CD14-positive monocyte (primary cell): ENCODE results near the gene USP43. TPM values are rescaled to one million over a fixed set of nuclear protein-coding genes. Genes with fewer than 3 reads are reported as not detected.
A peak's percentile ranks its signal among the peaks of the same experiment; 100 is the strongest.

ENCODE experiments used
- DNase-seq, 3 donors: peaks; one replicate each; pipeline ENCODE4 v3.0.0-alpha.2; 2011 to 2022
- H2AFZ ChIP-seq: 2 replicates; pipeline ENCODE4 v1.6.0; 2012; ENCODE audit warnings: mild to moderate bottlenecking, low read depth, low read length, inconsistent platforms; ENCODE audit not compliant: insufficient read depth, poor library complexity, severe bottlenecking
- H3K27ac ChIP-seq, 2 donors: 1 replicate in 1 of 2; 2 replicates in 1 of 2; pipeline ENCODE4 v1.5.1; 2012 to 2013; ENCODE audit warnings: low read length in 2 of 2, control low read depth in 1 of 2, inconsistent platforms in 1 of 2, low read depth in 1 of 2, mild to moderate bottlenecking in 1 of 2
- H3K27me3 ChIP-seq, 2 donors: one replicate each; pipeline versions ENCODE4 v1.6.0 to v1.6.1; 2011 to 2013; ENCODE audit warnings: low read length in 2 of 2; ENCODE audit not compliant: control insufficient read depth in 2 of 2, insufficient read depth in 2 of 2
- H3K36me3 ChIP-seq, 2 donors: replicated peaks in 1 of 2; 1 replicate in 1 of 2; 2 replicates in 1 of 2; pipeline versions ENCODE4 v1.5.1 to v1.6.1; 2012 to 2013; ENCODE audit warnings: low read length in 2 of 2, control low read depth in 1 of 2, inconsistent platforms in 1 of 2, mild to moderate bottlenecking in 1 of 2; ENCODE audit not compliant: insufficient read depth in 2 of 2, control insufficient read depth in 1 of 2
- H3K4me1 ChIP-seq, 2 donors: 1 replicate in 1 of 2; 2 replicates in 1 of 2; pipeline versions ENCODE4 v1.5.1 to v1.6.1; 2012 to 2013; ENCODE audit warnings: low read length in 2 of 2, control low read depth in 1 of 2, inconsistent platforms in 1 of 2, mild to moderate bottlenecking in 1 of 2, moderate library complexity in 1 of 2; ENCODE audit not compliant: insufficient read depth in 2 of 2, control insufficient read depth in 1 of 2
- H3K4me2 ChIP-seq: replicated peaks from 2 replicates; pipeline ENCODE3; 2012; ENCODE audit warnings: low read length, moderate library complexity, mild to moderate bottlenecking; ENCODE audit not compliant: poor library complexity, severe bottlenecking; ENCODE audit errors: extremely low read depth
- H3K4me3 ChIP-seq, 3 experiments: fragments of 200-600 bp in 1 of 3; sonication (generic) in 1 of 3; replicated peaks in 1 of 3; 1 replicate in 2 of 3; 2 replicates in 1 of 3; pipeline ENCODE4 v1.5.1; 2011 to 2013; ENCODE audit warnings: low read length in 3 of 3, mild to moderate bottlenecking in 3 of 3, control low read depth in 2 of 3, low read depth in 2 of 3, inconsistent platforms in 1 of 3, moderate library complexity in 1 of 3
- H3K79me2 ChIP-seq: 2 replicates; pipeline ENCODE4 v1.6.0; 2012; ENCODE audit warnings: mild to moderate bottlenecking, control low read depth, inconsistent platforms, low read length, moderate library complexity; ENCODE audit not compliant: insufficient read depth
- H3K9ac ChIP-seq: 2 replicates; pipeline ENCODE4 v1.6.0; 2017; ENCODE audit warnings: low read length, mild to moderate bottlenecking; ENCODE audit not compliant: insufficient read depth, poor library complexity, severe bottlenecking
- H3K9me3 ChIP-seq, 2 donors: replicated peaks in 1 of 2; 1 replicate in 1 of 2; 2 replicates in 1 of 2; pipeline versions ENCODE4 v1.5.1 to v1.6.1; 2012 to 2013; ENCODE audit warnings: low read length in 2 of 2, control low read depth in 1 of 2; ENCODE audit not compliant: control insufficient read depth in 1 of 2, insufficient read depth in 1 of 2
- H4K20me1 ChIP-seq: 2 replicates; pipeline ENCODE4 v1.6.0; 2012; ENCODE audit warnings: mild to moderate bottlenecking, low read length, control low read depth, moderate library complexity; ENCODE audit not compliant: insufficient read depth
- H3K27ac Mint-ChIP-seq, 7 donors: one replicate each; pipeline ENCODE4 v1.8.0; 2020; ENCODE audit warnings: mild to moderate bottlenecking in 7 of 7, mixed read lengths in 7 of 7, moderate library complexity in 6 of 7, inconsistent platforms in 2 of 7
- H3K27me3 Mint-ChIP-seq, 3 donors: one replicate each; pipeline ENCODE4 v1.8.0; 2021 to 2022; ENCODE audit warnings: low read depth in 3 of 3, mild to moderate bottlenecking in 3 of 3, mixed read lengths in 3 of 3, moderate library complexity in 3 of 3, inconsistent platforms in 1 of 3
- H3K36me3 Mint-ChIP-seq, 2 donors: one replicate each; pipeline ENCODE4 v1.8.0; 2020; ENCODE audit warnings: mixed read lengths in 2 of 2, inconsistent platforms in 1 of 2, mild to moderate bottlenecking in 1 of 2
- H3K4me1 Mint-ChIP-seq: one replicate; pipeline ENCODE4 v1.8.0; 2020; ENCODE audit warnings: mild to moderate bottlenecking, mixed read lengths
- H3K4me3 Mint-ChIP-seq, 2 donors: one replicate each; pipeline ENCODE4 v1.8.0; 2020; ENCODE audit warnings: mild to moderate bottlenecking in 2 of 2, mixed read lengths in 2 of 2, moderate library complexity in 1 of 2
- H3K9me3 Mint-ChIP-seq, 7 donors: one replicate each; pipeline ENCODE4 v1.8.0; 2020 to 2022; ENCODE audit warnings: mixed read lengths in 7 of 7, mild to moderate bottlenecking in 6 of 7, moderate library complexity in 6 of 7, inconsistent platforms in 2 of 7
- WGBS: methylation state at CpG from one replicate; pipeline ENCODE4 v1.1.5; 2013; ENCODE audit warnings: missing lambda C conversion rate; ENCODE audit not compliant: insufficient coverage; 5-methylcytosine and 5-hydroxymethylcytosine counted together
- intact Hi-C, 2 donors: fragments of 100-400 bp; cut with micrococcal nuclease; formaldehyde crosslinking; loops; one replicate each; pipeline versions ENCODE4 v1.15.0 to v1.15.1; 2023
- polyA plus RNA-seq, 3 donors: library from polyadenylated mRNA; depleted of rRNA in 1 of 3; unstranded in 2 of 3; stranded (reverse) in 1 of 3; fragments of 300-500 nt in 2 of 3; fragments of >200 nt in 1 of 3; fragmentation: Illumina TruSeq in 2 of 3; gene quantifications; 1 replicate in 2 of 3; 2 replicates in 1 of 3; pipeline ENCODE4 v1.2.3, GENCODE V29; 2012 to 2021
- TF ChIP-seq, protein P1 (sequence below): fragments of 200-600 bp; IDR thresholded peaks from one replicate; pipeline ENCODE4 v1.8.0; 2022; ENCODE audit warnings: antibody characterized with exemption, mild to moderate bottlenecking

The USP43 gene
- polyA plus RNA-seq, 3 donors: 0.05 to 0.57 TPM; not detected in 1

GRCh38 chr17:9648521-9649110 lies 3.3 kb downstream of the USP43 start:
- no peak overlapping the region for H3K27ac Mint-ChIP-seq

DNA sequence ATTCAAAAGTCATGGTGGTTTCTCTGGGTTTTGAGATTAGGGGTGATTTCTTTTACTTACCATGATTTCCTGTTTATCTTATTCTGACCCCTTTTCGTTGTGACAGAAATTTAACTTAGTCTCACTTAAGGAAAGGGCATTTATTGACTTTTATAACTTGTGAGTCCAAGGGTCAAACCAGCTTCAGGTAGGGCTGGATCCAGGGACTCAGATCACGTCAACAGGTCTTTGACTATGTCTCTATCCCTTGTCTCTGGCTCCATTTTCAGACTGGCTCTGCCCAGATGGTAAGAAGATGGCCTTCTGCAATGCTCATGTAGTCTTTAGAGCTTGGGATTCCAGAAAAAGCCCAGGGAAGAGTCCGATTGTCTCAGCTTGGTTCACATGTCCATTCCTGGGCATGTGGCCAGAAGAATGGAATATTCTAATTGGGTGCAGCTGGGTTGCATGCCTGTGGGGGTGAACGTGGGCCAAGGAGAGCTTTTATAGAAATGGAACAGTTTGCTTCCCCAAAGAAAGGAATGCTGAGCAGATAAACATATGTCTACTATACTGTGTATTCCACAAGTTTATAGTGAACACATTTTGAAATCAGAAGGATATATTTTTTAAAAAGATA lies 13.4 kb downstream of the USP43 start:
- peaks cover 0 to 5% (median 0%) of the 10 kb centered on the region in 7 donors for H3K9me3 Mint-ChIP-seq
- no peak overlapping the region for H2AFZ ChIP-seq
- no peaks in the 10 kb centered on the region for H3K79me2 ChIP-seq
- TF ChIP-seq, protein P1, sequence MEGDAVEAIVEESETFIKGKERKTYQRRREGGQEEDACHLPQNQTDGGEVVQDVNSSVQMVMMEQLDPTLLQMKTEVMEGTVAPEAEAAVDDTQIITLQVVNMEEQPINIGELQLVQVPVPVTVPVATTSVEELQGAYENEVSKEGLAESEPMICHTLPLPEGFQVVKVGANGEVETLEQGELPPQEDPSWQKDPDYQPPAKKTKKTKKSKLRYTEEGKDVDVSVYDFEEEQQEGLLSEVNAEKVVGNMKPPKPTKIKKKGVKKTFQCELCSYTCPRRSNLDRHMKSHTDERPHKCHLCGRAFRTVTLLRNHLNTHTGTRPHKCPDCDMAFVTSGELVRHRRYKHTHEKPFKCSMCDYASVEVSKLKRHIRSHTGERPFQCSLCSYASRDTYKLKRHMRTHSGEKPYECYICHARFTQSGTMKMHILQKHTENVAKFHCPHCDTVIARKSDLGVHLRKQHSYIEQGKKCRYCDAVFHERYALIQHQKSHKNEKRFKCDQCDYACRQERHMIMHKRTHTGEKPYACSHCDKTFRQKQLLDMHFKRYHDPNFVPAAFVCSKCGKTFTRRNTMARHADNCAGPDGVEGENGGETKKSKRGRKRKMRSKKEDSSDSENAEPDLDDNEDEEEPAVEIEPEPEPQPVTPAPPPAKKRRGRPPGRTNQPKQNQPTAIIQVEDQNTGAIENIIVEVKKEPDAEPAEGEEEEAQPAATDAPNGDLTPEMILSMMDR: no peak
- H3K4me3 ChIP-seq: no peak overlapping the region
- no peaks in the 10 kb centered on the region for H3K9me3 ChIP-seq
- H3K9ac ChIP-seq: no peak overlapping the region
- intact Hi-C loops: no loop called here
- H3K4me1 Mint-ChIP-seq: no peaks in the 10 kb centered on the region
- H3K27me3 ChIP-seq: no peaks in the 10 kb centered on the region
- H3K27ac ChIP-seq: no peak overlapping the region
- 100% methylated on average over 2 of the region's 4 CpGs for WGBS
- H3K4me3 Mint-ChIP-seq: no peak overlapping the region
- no peak overlapping the region for H3K4me2 ChIP-seq
- H4K20me1 ChIP-seq: no peaks in the 10 kb centered on the region
- DNase-seq: no peak
- no peak overlapping the region for H3K27ac Mint-ChIP-seq
- no peaks in the 10 kb centered on the region for H3K36me3 Mint-ChIP-seq
- peaks cover 0 to 2% (median 2%) of the 10 kb centered on the region in 3 donors for H3K27me3 Mint-ChIP-seq
- H3K36me3 ChIP-seq: no peaks in the 10 kb centered on the region
- no peaks in the 10 kb centered on the region for H3K4me1 ChIP-seq

More at GRCh38 chr17:9648521-9649110, 3.3 kb downstream of the USP43 start:
- no peak overlapping the region for H3K4me3 ChIP-seq
- Mint-ChIP-seq H3K4me1 (peaks cover 23% of the 10 kb centered on the region), H3K27me3 (peaks cover 18 to 30% (median 18%) of the 10 kb centered on the region in 3 donors), H3K4me3 (peak overlapping the region in 1 of 2 donors; percentile 3), H3K36me3 (peaks cover 0 to 3% of the 10 kb centered on the region in 2 donors), H3K9me3 (peaks cover 0 to 6% (median 2%) of the 10 kb centered on the region in 7 donors)
- TF ChIP-seq, protein P1: no peak
- H3K9ac ChIP-seq: no peak overlapping the region
- intact Hi-C loops: no loop called here
- no peaks in the 10 kb centered on the region for H3K36me3 ChIP-seq
- no peak overlapping the region for H3K27ac ChIP-seq
- peaks cover 16% of the 10 kb centered on the region in 2 donors for H3K27me3 ChIP-seq
- H3K9me3 ChIP-seq: no peaks in the 10 kb centered on the region
- no peaks in the 10 kb centered on the region for H4K20me1 ChIP-seq
- no peaks in the 10 kb centered on the region for H3K79me2 ChIP-seq
- WGBS: 90% methylated on average over 2 of the region's 3 CpGs
- H2AFZ ChIP-seq: no peak overlapping the region
- no peak overlapping the region for H3K4me2 ChIP-seq
- no peak for DNase-seq
- peaks cover 9 to 22% of the 10 kb centered on the region in 2 donors for H3K4me1 ChIP-seq
